CD4-positive, CD25-positive, alpha-beta regulatory T cell (primary cell): Measurements from ENCODE around the gene GINS2. TPM values are rescaled to one million over a fixed set of nuclear protein-coding genes. Genes with fewer than 3 reads are reported as not detected.

Experiments
- ATAC-seq, 2 donors: fragments of 150-1000 bp; cut with Tn5 transposase; one replicate each; pipeline ENCODE4 v1.10.0; 2021; ENCODE audit warnings: low read depth in 2 of 2, moderate number of reproducible peaks in 2 of 2, moderate library complexity in 1 of 2
- DNase-seq, 3 donors: peaks; one replicate each; pipeline versions ENCODE4 v3.0.0 to v3.0.0-alpha.2; 2012 to 2022; ENCODE audit warnings: mixed read lengths in 1 of 3
- H3K27ac ChIP-seq: one replicate; pipeline ENCODE4 v1.7.0; 2013; ENCODE audit warnings: mild to moderate bottlenecking, low read length; ENCODE audit not compliant: insufficient read depth, poor library complexity, severe bottlenecking
- H3K27me3 ChIP-seq: one replicate; pipeline ENCODE4 v1.7.0; 2013; ENCODE audit warnings: low read length; ENCODE audit not compliant: control insufficient read depth, insufficient read depth
- H3K36me3 ChIP-seq: one replicate; pipeline ENCODE4 v1.7.0; 2013; ENCODE audit warnings: mild to moderate bottlenecking, low read length, moderate library complexity; ENCODE audit not compliant: control insufficient read depth, insufficient read depth
- H3K4me1 ChIP-seq: 2 replicates; pipeline ENCODE4 v1.7.0; 2013; ENCODE audit warnings: mild to moderate bottlenecking, low read length; ENCODE audit not compliant: insufficient read depth, control insufficient read depth, poor library complexity, severe bottlenecking
- H3K4me3 ChIP-seq: one replicate; pipeline ENCODE4 v1.7.0; 2013; ENCODE audit warnings: low read depth, mild to moderate bottlenecking, low read length, moderate library complexity
- H3K9me3 ChIP-seq, 2 experiments: 1 replicate in 1 of 2; 2 replicates in 1 of 2; pipeline ENCODE4 v1.7.0; 2013; ENCODE audit warnings: low read length in 2 of 2, mild to moderate bottlenecking in 1 of 2, moderate library complexity in 1 of 2; ENCODE audit not compliant: control insufficient read depth in 2 of 2
- H3K27ac Mint-ChIP-seq, 3 donors: one replicate each; pipeline ENCODE4 v1.8.0; 2020 to 2022; ENCODE audit warnings: mild to moderate bottlenecking in 3 of 3, mixed read lengths in 3 of 3, moderate library complexity in 2 of 3
- H3K27me3 Mint-ChIP-seq: one replicate; pipeline ENCODE4 v1.8.0; 2022; ENCODE audit warnings: mild to moderate bottlenecking, mixed read lengths
- H3K36me3 Mint-ChIP-seq: one replicate; pipeline ENCODE4 v1.8.0; 2020; ENCODE audit warnings: mixed read lengths
- H3K4me1 Mint-ChIP-seq, 4 donors: one replicate each; pipeline ENCODE4 v1.8.0; 2020 to 2022; ENCODE audit warnings: mixed read lengths in 4 of 4, mild to moderate bottlenecking in 1 of 4
- H3K4me3 Mint-ChIP-seq, 4 donors: one replicate each; pipeline ENCODE4 v1.8.0; 2020 to 2022; ENCODE audit warnings: mild to moderate bottlenecking in 4 of 4, mixed read lengths in 4 of 4, moderate library complexity in 3 of 4
- H3K9me3 Mint-ChIP-seq, 7 donors: one replicate each; pipeline ENCODE4 v1.8.0; 2020 to 2022; ENCODE audit warnings: mixed read lengths in 7 of 7, mild to moderate bottlenecking in 3 of 7, moderate library complexity in 2 of 7
- polyA plus RNA-seq, 4 donors: library from polyadenylated mRNA; unstranded; fragments of 300-500 nt; fragmentation: Illumina TruSeq; gene quantifications; one replicate each; pipeline ENCODE4 v1.2.3, GENCODE V29; 2021
- total RNA-seq: library from RNA; stranded (reverse); gene quantifications from one replicate; pipeline ENCODE4 v1.2.3, GENCODE V29; 2022

The GINS2 gene
- total and polyA plus RNA-seq, 5 donors from 2014 or later = 2.9 to 5.1 (median 3.9) TPM

GRCh38 chr16:85633888-85634287 is 54.9 kb downstream of the GINS2 start:
- no peak for ATAC-seq
- no peaks in the 10 kb centered on the region for H3K27me3 ChIP-seq
- no peak for DNase-seq
- H3K27ac ChIP-seq = no peak overlapping the region
- Mint-ChIP-seq H3K9me3 (peaks cover 0 to 6% (median 0%) of the 10 kb centered on the region in 7 donors), H3K4me3 (no peak overlapping the region), H3K27me3 (no peaks in the 10 kb centered on the region), H3K36me3 (peaks cover 9% of the 10 kb centered on the region), H3K27ac (no peak overlapping the region), H3K4me1 (peaks cover 0 to 2% (median 0%) of the 10 kb centered on the region in 4 donors)
- H3K9me3 ChIP-seq = peaks cover 3 to 5% of the 10 kb centered on the region in 2 experiments
- no peak overlapping the region for H3K4me3 ChIP-seq
- H3K4me1 ChIP-seq = no peaks in the 10 kb centered on the region
- H3K36me3 ChIP-seq = no peaks in the 10 kb centered on the region

- Histone ChIP-seq H3K36me3 (no peaks in the 10 kb centered on the region), H3K4me3 (no peak overlapping the region), H3K9me3 (peaks cover 3 to 5% of the 10 kb centered on the region in 2 experiments), H3K27ac (no peak overlapping the region), H3K27me3 (no peaks in the 10 kb centered on the region), H3K4me1 (no peaks in the 10 kb centered on the region)
- Mint-ChIP-seq H3K27ac (no peak overlapping the region), H3K4me1 (peaks cover 0 to 7% (median 0%) of the 10 kb centered on the region in 4 donors), H3K4me3 (no peak overlapping the region), H3K9me3 (peaks cover 0 to 6% (median 0%) of the 10 kb centered on the region in 7 donors), H3K36me3 (peaks cover 12% of the 10 kb centered on the region), H3K27me3 (no peaks in the 10 kb centered on the region)
- DNase-seq (no peak), ATAC-seq (no peak)
Measured at GRCh38 chr16:85633438-85633743, 55.4 kb downstream of the GINS2 start.

- peaks cover 3 to 5% of the 10 kb centered on the region in 2 experiments for H3K9me3 ChIP-seq
- Mint-ChIP-seq H3K27me3 (no peaks in the 10 kb centered on the region), H3K4me3 (no peak overlapping the region), H3K9me3 (peaks cover 0 to 6% (median 0%) of the 10 kb centered on the region in 7 donors), H3K36me3 (peaks cover 12% of the 10 kb centered on the region), H3K27ac (no peak overlapping the region), H3K4me1 (peaks cover 0 to 7% (median 0%) of the 10 kb centered on the region in 4 donors)
- no peaks in the 10 kb centered on the region for H3K4me1 ChIP-seq
- no peaks in the 10 kb centered on the region for H3K27me3 ChIP-seq
- no peaks in the 10 kb centered on the region for H3K36me3 ChIP-seq
- ATAC-seq = no peak
- H3K27ac ChIP-seq = no peak overlapping the region
- no peak for DNase-seq
- no peak overlapping the region for H3K4me3 ChIP-seq
Measured at GRCh38 chr16:85632709-85633437, 55.9 kb downstream of the GINS2 start.

- peaks cover 0 to 7% (median 0%) of the 10 kb centered on the region in 4 donors for H3K4me1 Mint-ChIP-seq
- no peak for ATAC-seq
Measured at GRCh38 chr16:85631802-85632393, 56.9 kb downstream of the GINS2 start.

GRCh38 chr16:85631230-85631629 is 57.5 kb downstream of the GINS2 start:
- H3K9me3 Mint-ChIP-seq = peaks cover 0 to 6% (median 0%) of the 10 kb centered on the region in 7 donors
- H3K36me3 ChIP-seq = no peaks in the 10 kb centered on the region
- H3K4me1 Mint-ChIP-seq = peaks cover 0 to 10% (median 0%) of the 10 kb centered on the region in 4 donors
- no peaks in the 10 kb centered on the region for H3K27me3 Mint-ChIP-seq
- no peak overlapping the region for H3K4me3 ChIP-seq
- H3K27me3 ChIP-seq = no peaks in the 10 kb centered on the region
- DNase-seq (no peak), ATAC-seq (no peak)
- no peak overlapping the region for H3K4me3 Mint-ChIP-seq
- H3K27ac Mint-ChIP-seq = no peak overlapping the region
- H3K9me3 ChIP-seq = peaks cover 3 to 5% of the 10 kb centered on the region in 2 experiments
- no peaks in the 10 kb centered on the region for H3K4me1 ChIP-seq
- H3K27ac ChIP-seq = no peak overlapping the region
- H3K36me3 Mint-ChIP-seq = peaks cover 12% of the 10 kb centered on the region

More at GRCh38 chr16:85631802-85632393, 56.9 kb downstream of the GINS2 start:
- H3K27me3 ChIP-seq = no peaks in the 10 kb centered on the region
- Mint-ChIP-seq H3K4me3 (no peak overlapping the region), H3K9me3 (peaks cover 0 to 6% (median 0%) of the 10 kb centered on the region in 7 donors), H3K36me3 (peaks cover 12% of the 10 kb centered on the region), H3K27ac (no peak overlapping the region), H3K27me3 (no peaks in the 10 kb centered on the region)
- peaks cover 3 to 5% of the 10 kb centered on the region in 2 experiments for H3K9me3 ChIP-seq
- DNase-seq = no peak
- H3K4me3 ChIP-seq = no peak overlapping the region
- no peaks in the 10 kb centered on the region for H3K36me3 ChIP-seq
- H3K4me1 ChIP-seq = no peaks in the 10 kb centered on the region
- no peak overlapping the region for H3K27ac ChIP-seq

- Mint-ChIP-seq H3K36me3 (peaks cover 12% of the 10 kb centered on the region), H3K4me1 (peaks cover 0 to 10% (median 0%) of the 10 kb centered on the region in 4 donors), H3K4me3 (no peak overlapping the region), H3K9me3 (peaks cover 0 to 6% (median 0%) of the 10 kb centered on the region in 7 donors), H3K27ac (no peak overlapping the region), H3K27me3 (no peaks in the 10 kb centered on the region)
- no peak for ATAC-seq
- no peak for DNase-seq
- Histone ChIP-seq H3K27me3 (no peaks in the 10 kb centered on the region), H3K27ac (no peak overlapping the region), H3K4me1 (no peaks in the 10 kb centered on the region), H3K9me3 (peaks cover 3 to 5% of the 10 kb centered on the region in 2 experiments), H3K4me3 (no peak overlapping the region), H3K36me3 (no peaks in the 10 kb centered on the region)
Measured at GRCh38 chr16:85629853-85630252, 58.9 kb downstream of the GINS2 start.

- Histone ChIP-seq H3K4me3 (no peak overlapping the region), H3K4me1 (no peaks in the 10 kb centered on the region), H3K27me3 (no peaks in the 10 kb centered on the region), H3K27ac (no peak overlapping the region), H3K36me3 (no peaks in the 10 kb centered on the region), H3K9me3 (peaks cover 3 to 5% of the 10 kb centered on the region in 2 experiments)
- ATAC-seq (no peak), DNase-seq (no peak)
- no peaks in the 10 kb centered on the region for H3K27me3 Mint-ChIP-seq
- no peak overlapping the region for H3K4me3 Mint-ChIP-seq
- H3K36me3 Mint-ChIP-seq = peaks cover 12% of the 10 kb centered on the region
- peaks cover 0 to 6% (median 0%) of the 10 kb centered on the region in 7 donors for H3K9me3 Mint-ChIP-seq
- no peak overlapping the region for H3K27ac Mint-ChIP-seq
- peaks cover 0 to 10% (median 0%) of the 10 kb centered on the region in 4 donors for H3K4me1 Mint-ChIP-seq
Measured at GRCh38 chr16:85629326-85629725, 59.4 kb downstream of the GINS2 start.
